ENCODE measurements around the gene LANCL2.

Gene LANCL2

GRCh38 chr7:55438757-55439525, 73.8 kb downstream of the LANCL2 start:
- in situ Hi-C loops (cut with HindIII; ENCODE audit: low pct_ligation_motif_present, low sequenced_read_pairs): no loop called here
- Histone ChIP-seq H3K36me3 (replicated peaks) (no peaks in the 10 kb centered on the region), H3K27ac (no peak overlapping the region), H3K27me3 (replicated peaks) (no peaks in the 10 kb centered on the region), H3K4me3 (ENCODE audit: low read depth, low read length) (no peak overlapping the region)
- TF ChIP-seq, protein P1, sequence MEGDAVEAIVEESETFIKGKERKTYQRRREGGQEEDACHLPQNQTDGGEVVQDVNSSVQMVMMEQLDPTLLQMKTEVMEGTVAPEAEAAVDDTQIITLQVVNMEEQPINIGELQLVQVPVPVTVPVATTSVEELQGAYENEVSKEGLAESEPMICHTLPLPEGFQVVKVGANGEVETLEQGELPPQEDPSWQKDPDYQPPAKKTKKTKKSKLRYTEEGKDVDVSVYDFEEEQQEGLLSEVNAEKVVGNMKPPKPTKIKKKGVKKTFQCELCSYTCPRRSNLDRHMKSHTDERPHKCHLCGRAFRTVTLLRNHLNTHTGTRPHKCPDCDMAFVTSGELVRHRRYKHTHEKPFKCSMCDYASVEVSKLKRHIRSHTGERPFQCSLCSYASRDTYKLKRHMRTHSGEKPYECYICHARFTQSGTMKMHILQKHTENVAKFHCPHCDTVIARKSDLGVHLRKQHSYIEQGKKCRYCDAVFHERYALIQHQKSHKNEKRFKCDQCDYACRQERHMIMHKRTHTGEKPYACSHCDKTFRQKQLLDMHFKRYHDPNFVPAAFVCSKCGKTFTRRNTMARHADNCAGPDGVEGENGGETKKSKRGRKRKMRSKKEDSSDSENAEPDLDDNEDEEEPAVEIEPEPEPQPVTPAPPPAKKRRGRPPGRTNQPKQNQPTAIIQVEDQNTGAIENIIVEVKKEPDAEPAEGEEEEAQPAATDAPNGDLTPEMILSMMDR (IDR thresholded peaks at IDR 0.05; ENCODE audit: low read depth, low read length, missing control alignments): no peak
- no peak for DNase-seq

GRCh38 chr7:55439627-55440026, 74.5 kb downstream of the LANCL2 start:
- in situ Hi-C loops (cut with HindIII; ENCODE audit: low pct_ligation_motif_present, low sequenced_read_pairs): no loop called here
- Histone ChIP-seq H3K4me3 (ENCODE audit: low read depth, low read length) (no peak overlapping the region), H3K36me3 (replicated peaks) (no peaks in the 10 kb centered on the region), H3K27ac (no peak overlapping the region), H3K27me3 (replicated peaks) (no peaks in the 10 kb centered on the region)
- DNase-seq: no peak
- TF ChIP-seq, protein P1 (IDR thresholded peaks at IDR 0.05; ENCODE audit: low read depth, low read length, missing control alignments): no peak

DNA sequence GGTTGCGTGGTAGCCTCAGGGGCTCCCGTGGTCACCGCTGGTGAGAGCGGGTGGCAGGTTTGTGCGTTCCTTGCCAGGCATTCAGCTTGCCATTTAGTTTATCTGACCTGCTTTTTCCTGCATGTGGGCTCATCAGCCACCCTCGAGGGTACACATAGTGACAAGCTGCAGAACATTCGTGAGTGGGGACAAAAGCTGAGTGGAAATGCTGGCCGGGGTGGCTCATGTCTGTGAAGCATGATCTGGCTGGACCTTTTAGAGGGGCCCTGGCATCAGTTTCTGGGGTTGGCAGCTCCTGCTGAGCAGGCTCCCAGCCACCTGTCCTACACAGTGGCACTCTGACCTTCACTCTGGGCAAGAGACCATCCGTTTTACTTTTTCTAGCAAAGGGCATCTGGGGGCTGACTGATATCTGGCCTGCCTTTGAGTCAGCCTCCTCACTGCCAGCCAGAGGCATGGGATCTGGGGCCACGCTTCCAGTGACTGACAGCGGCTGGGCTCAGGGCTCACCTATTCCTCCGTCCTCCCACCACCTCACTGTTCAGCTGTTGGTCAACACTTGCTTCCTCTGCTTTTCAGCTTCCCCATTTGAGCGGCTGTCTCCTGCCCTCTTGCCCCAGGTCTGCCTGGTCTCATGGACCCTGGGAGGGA, 75.0 kb downstream of the LANCL2 start:
- TF ChIP-seq, protein P1 (IDR thresholded peaks at IDR 0.05; ENCODE audit: low read depth, low read length, missing control alignments): no peak
- in situ Hi-C loops (cut with HindIII; ENCODE audit: low pct_ligation_motif_present, low sequenced_read_pairs): no loop called here
- no peaks in the 10 kb centered on the region for H3K36me3 ChIP-seq (replicated peaks)
- no peak overlapping the region for H3K27ac ChIP-seq
- no peak overlapping the region for H3K4me3 ChIP-seq (ENCODE audit: low read depth, low read length)
- DNase-seq: no peak
- no peaks in the 10 kb centered on the region for H3K27me3 ChIP-seq (replicated peaks)

- Histone ChIP-seq H3K36me3 (replicated peaks) (no peaks in the 10 kb centered on the region), H3K4me3 (ENCODE audit: low read depth, low read length) (no peak overlapping the region), H3K27ac (no peak overlapping the region), H3K27me3 (replicated peaks) (no peaks in the 10 kb centered on the region)
- in situ Hi-C loops (cut with HindIII; ENCODE audit: low pct_ligation_motif_present, low sequenced_read_pairs): no loop called here
- no peak for DNase-seq
- TF ChIP-seq, protein P1 (IDR thresholded peaks at IDR 0.05; ENCODE audit: low read depth, low read length, missing control alignments): no peak
These were observed 75.9 kb downstream of the LANCL2 start for GRCh38 chr7:55441002-55441401.

DNA sequence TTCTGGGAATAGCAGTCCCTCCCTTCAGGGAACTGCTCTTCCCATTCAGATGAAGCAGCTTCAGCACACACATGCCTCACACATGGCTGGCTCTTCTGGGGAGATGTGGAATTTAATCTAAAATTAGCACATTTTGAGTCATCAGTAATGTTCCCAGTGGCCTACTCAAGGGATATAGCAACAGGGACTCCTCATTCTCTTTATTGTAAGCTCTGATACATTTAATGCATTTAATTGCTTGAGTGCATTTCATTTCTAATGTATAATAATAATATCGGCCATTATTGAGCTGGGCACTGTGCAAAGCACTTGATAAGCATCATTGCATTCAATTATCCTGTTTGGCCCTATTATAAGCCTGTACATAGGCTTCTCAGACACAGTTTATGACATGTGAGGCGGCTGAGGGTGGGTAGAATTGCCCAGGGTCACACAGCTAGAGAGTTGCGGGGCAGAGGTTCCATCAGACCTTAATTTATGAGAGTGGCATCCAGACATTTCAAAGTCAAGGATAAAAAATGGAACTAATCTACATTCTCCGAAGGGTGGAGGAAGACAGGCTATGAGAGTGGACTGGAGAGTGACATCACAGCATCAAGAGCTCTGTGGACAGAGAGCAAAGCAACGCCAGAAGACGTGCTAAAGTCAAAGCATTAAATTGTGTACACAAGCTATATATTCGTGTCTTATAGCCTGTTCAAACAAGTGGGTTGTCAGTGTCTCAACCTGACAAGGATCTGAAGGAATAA, 76.8 kb downstream of the LANCL2 start:
- Histone ChIP-seq H3K27me3 (replicated peaks) (no peaks in the 10 kb centered on the region), H3K27ac (no peak overlapping the region), H3K4me3 (ENCODE audit: low read depth, low read length) (no peak overlapping the region), H3K36me3 (replicated peaks) (no peaks in the 10 kb centered on the region)
- in situ Hi-C loops (cut with HindIII; ENCODE audit: low pct_ligation_motif_present, low sequenced_read_pairs): no loop called here
- TF ChIP-seq, protein P1 (IDR thresholded peaks at IDR 0.05; ENCODE audit: low read depth, low read length, missing control alignments): no peak
- DNase-seq: peak; percentile 57
